GM21423 (cell line): ENCODE data around the gene PSMA3.

Source experiments
- ATAC-seq: cut with Tn5 transposase; IDR thresholded peaks from one replicate; pipeline ENCODE4 v1.9.1; 2021; ENCODE audit warnings: mild to moderate bottlenecking, moderate library complexity; ENCODE audit not compliant: unreplicated experiment

PSMA3 gene

GRCh38 chr14:58270628-58271027, 26.0 kb downstream of the PSMA3 start:
- ATAC-seq = no peak

- no peak for ATAC-seq
Measured at GRCh38 chr14:58272588-58273372, 28.1 kb downstream of the PSMA3 start.

GRCh38 chr14:58274881-58275280, 30.2 kb downstream of the PSMA3 start:
- no peak for ATAC-seq

GRCh38 chr14:58275527-58276190, 31.0 kb downstream of the PSMA3 start:
- no peak for ATAC-seq

GRCh38 chr14:58276208-58276607, 31.6 kb downstream of the PSMA3 start:
- no peak for ATAC-seq

- ATAC-seq = no peak
Measured at GRCh38 chr14:58278177-58278576, 33.5 kb downstream of the PSMA3 start.

GRCh38 chr14:58280954-58281787, 36.5 kb downstream of the PSMA3 start:
- peak; percentile 61 for ATAC-seq

- no peak for ATAC-seq
Measured at GRCh38 chr14:58281969-58282368, 37.3 kb downstream of the PSMA3 start.

GRCh38 chr14:58282925-58283593, 38.4 kb downstream of the PSMA3 start:
- ATAC-seq = no peak

- no peak for ATAC-seq
Measured at GRCh38 chr14:58283730-58284129, 39.1 kb downstream of the PSMA3 start.

GRCh38 chr14:58285132-58285531, 40.5 kb downstream of the PSMA3 start:
- ATAC-seq = no peak

GRCh38 chr14:58287607-58288042, 43.0 kb downstream of the PSMA3 start:
- ATAC-seq = no peak

- no peak for ATAC-seq
Measured at GRCh38 chr14:58288106-58288792, 43.6 kb downstream of the PSMA3 start.

GRCh38 chr14:58291646-58292045, 47.0 kb downstream of the PSMA3 start:
- ATAC-seq = no peak

GRCh38 chr14:58292187-58292586, 47.5 kb downstream of the PSMA3 start:
- no peak for ATAC-seq

GRCh38 chr14:58294201-58294600, 49.6 kb downstream of the PSMA3 start:
- ATAC-seq = no peak

GRCh38 chr14:58296726-58297125, 52.1 kb downstream of the PSMA3 start:
- no peak for ATAC-seq

- ATAC-seq = peak; percentile 1
Measured at GRCh38 chr14:58297412-58297761, 52.7 kb downstream of the PSMA3 start.

- peak; percentile 80 for ATAC-seq
Measured at GRCh38 chr14:58297762-58298476, 53.3 kb downstream of the PSMA3 start.
